ENCODE measurements around the gene GPR3. TPM values are rescaled to one million over a fixed set of nuclear protein-coding genes. Genes with fewer than 3 reads are reported as not detected.

GPR3 gene
- total RNA-seq, 1 experiment from 2014 or later: 4.4 TPM

DNA sequence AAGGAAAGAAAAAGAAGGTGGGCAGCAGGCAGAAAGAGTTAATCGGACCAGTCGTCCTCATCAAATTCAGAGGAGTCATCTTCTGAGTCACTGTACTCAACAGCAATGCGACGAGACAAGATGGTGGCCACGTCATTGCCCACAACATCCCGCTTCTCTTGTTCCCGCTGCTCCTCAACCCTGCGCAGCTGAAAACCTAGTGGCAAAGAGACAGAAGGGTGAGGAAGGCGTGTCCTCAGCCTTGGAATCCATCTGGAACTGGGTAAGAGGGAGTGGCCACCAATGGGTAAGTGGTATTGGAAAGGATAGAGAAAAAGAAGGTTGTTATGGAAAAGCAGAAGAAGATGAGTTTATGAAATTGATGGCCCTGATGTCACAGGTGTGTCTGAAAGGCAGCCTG is 15.7 kb downstream of the GPR3 start:
- H3K36me3 Mint-ChIP-seq (ENCODE audit: insufficient read depth in 1 of 3, low read depth in 3 of 3): peaks cover 22 to 50% (median 48%) of the 10 kb centered on the region in 3 experiments; a peak in 6 of 7 replicates
- Histone ChIP-seq H3K9ac (ENCODE audit: extremely low read depth, insufficient read length, low read length) (no peak overlapping the region), H2BK15ac (ENCODE audit: low read depth, low read length) (no peak overlapping the region), H2BK20ac (ENCODE audit: low read depth, low read length, poor library complexity, severe bottlenecking) (no peak overlapping the region), H2BK5ac (ENCODE audit: insufficient read length, low read length) (no peak overlapping the region), H3K4me1 (ENCODE audit: insufficient read depth, low read length) (no peaks in the 10 kb centered on the region), H3K4ac (ENCODE audit: low read depth, low read length) (no peak overlapping the region), H3K23ac (ENCODE audit: insufficient read length, low read depth, low read length) (no peak overlapping the region), H2AK5ac (ENCODE audit: insufficient read length, low read length) (no peak overlapping the region), H4K20me1 (ENCODE audit: control insufficient read depth, insufficient read depth, insufficient read length) (no peaks in the 10 kb centered on the region), H3K56ac (ENCODE audit: insufficient read length, low read depth, low read length) (no peak overlapping the region), H2AFZ (ENCODE audit: low read length) (no peak overlapping the region), H4K8ac (replicated peaks; ENCODE audit: insufficient read length, low read depth, low read length) (no peak overlapping the region), H3K23me2 (ENCODE audit: insufficient read length, low read depth, low read length, poor library complexity, severe bottlenecking) (no peaks in the 10 kb centered on the region), H3K9me3 (ENCODE audit: control insufficient read depth, low read depth, low read length) (no peaks in the 10 kb centered on the region), H3K14ac (ENCODE audit: insufficient read depth, low read length) (no peak overlapping the region), H2BK120ac (ENCODE audit: low read depth, low read length, poor library complexity, severe bottlenecking) (no peak overlapping the region), H3K79me2 (ENCODE audit: insufficient read depth, low read length) (no peaks in the 10 kb centered on the region), H3K27ac (ENCODE audit: insufficient read length, low read depth, low read length) (no peak overlapping the region), H4K91ac (ENCODE audit: insufficient read length, low read depth, low read length) (no peak overlapping the region), H3K4me2 (ENCODE audit: insufficient read depth, insufficient read length, low read length) (no peak overlapping the region), H2BK12ac (ENCODE audit: insufficient read length, low read depth, low read length) (no peak overlapping the region), H3K79me1 (ENCODE audit: insufficient read depth, low read depth, low read length, poor library complexity, severe bottlenecking) (no peaks in the 10 kb centered on the region), H3K27me3 (ENCODE audit: insufficient read depth, low read length) (no peaks in the 10 kb centered on the region), H3T11ph (ENCODE audit: low read length) (no peak overlapping the region), H3K18ac (ENCODE audit: insufficient read length, low read depth, low read length) (no peak overlapping the region), H4K5ac (ENCODE audit: insufficient read length, low read depth, low read length) (no peak overlapping the region)
- H3K9me3 Mint-ChIP-seq: no peaks in the 10 kb centered on the region
- WGBS (ENCODE audit: extremely low coverage, insufficient read length, low lambda C conversion rate): no CpG with 5 or more reads among the region's 9 CpGs
- H3K4me3 Mint-ChIP-seq: no peak overlapping the region
- DNase-seq: no peak
- TF ChIP-seq, protein P1, sequence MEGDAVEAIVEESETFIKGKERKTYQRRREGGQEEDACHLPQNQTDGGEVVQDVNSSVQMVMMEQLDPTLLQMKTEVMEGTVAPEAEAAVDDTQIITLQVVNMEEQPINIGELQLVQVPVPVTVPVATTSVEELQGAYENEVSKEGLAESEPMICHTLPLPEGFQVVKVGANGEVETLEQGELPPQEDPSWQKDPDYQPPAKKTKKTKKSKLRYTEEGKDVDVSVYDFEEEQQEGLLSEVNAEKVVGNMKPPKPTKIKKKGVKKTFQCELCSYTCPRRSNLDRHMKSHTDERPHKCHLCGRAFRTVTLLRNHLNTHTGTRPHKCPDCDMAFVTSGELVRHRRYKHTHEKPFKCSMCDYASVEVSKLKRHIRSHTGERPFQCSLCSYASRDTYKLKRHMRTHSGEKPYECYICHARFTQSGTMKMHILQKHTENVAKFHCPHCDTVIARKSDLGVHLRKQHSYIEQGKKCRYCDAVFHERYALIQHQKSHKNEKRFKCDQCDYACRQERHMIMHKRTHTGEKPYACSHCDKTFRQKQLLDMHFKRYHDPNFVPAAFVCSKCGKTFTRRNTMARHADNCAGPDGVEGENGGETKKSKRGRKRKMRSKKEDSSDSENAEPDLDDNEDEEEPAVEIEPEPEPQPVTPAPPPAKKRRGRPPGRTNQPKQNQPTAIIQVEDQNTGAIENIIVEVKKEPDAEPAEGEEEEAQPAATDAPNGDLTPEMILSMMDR (conservative IDR thresholded peaks at IDR 0.05): no peak
- no peaks in the 10 kb centered on the region for H3K27me3 Mint-ChIP-seq (ENCODE audit: low read depth)
- H3K27ac Mint-ChIP-seq: no peak overlapping the region; a peak in 2 of 7 replicates
- peaks cover 28 to 39% of the 10 kb centered on the region in 2 experiments for H3K4me1 Mint-ChIP-seq

Measured in H9 (cell line).